GM12878 (cell line): Measurements from ENCODE around the gene TMPRSS6. TPM values are rescaled to one million over a fixed set of nuclear protein-coding genes. Genes with fewer than 3 reads are reported as not detected.

Experiments used
- ATAC-seq: fragments of 200-7000 bp; cut with Tn5 transposase; 3 replicates; pipeline ENCODE4 v1.9.1; 2020; ENCODE audit warnings: mild to moderate bottlenecking, moderate library complexity
- BruUV-seq: library from RNA; stranded (reverse); fragments of 400-500 nt; replicated peaks from 2 replicates; lab custom pipeline; 2021; lab: Mats Ljungman, UMichigan
- CTCF ChIA-PET: fragments of 300-600 bp; sonication (Branson Sonifier 250); formaldehyde crosslinking; extraction: SDS; loops from one replicate; lab custom pipeline; 2021; ENCODE audit warnings: inconsistent platforms; lab: Yijun Ruan, JAX
- POLR2A ChIA-PET: fragments of 350-600 bp; formaldehyde crosslinking; extraction: SDS; loops from one replicate; lab custom pipeline; 2021; ENCODE audit warnings: inconsistent platforms; lab: Charles Lee
- RAD21 ChIA-PET: fragments of 300-600 bp; sonication (Branson Sonifier 250); formaldehyde crosslinking; loops from one replicate; lab custom pipeline; 2023; ENCODE audit warnings: antibody characterized with exemption; ENCODE audit not compliant: unreplicated experiment; lab: Charles Lee
- SMC1A ChIA-PET: fragments of 300-600 bp; sonication (Branson Sonifier 250); formaldehyde crosslinking; loops from one replicate; lab custom pipeline; 2023; ENCODE audit not compliant: unreplicated experiment, uncharacterized antibody; lab: Charles Lee
- DNase-seq: peaks from one replicate; pipeline ENCODE4 v3.0.0-alpha.2; 2011; ENCODE audit warnings: low read depth, low spot score
- FAIRE-seq: peaks from 3 replicates; lab custom pipeline; 2011; peaks lifted over from hg19 to GRCh38; lab: Jason Lieb, UNC
- H2AFZ ChIP-seq: 2 replicates; pipeline ENCODE4 v1.6.0; 2011; ENCODE audit warnings: low read depth, low read length, control low read depth; ENCODE audit not compliant: control insufficient read depth
- H3K27ac ChIP-seq: 2 replicates; pipeline ENCODE4 v1.5.1; 2011; ENCODE audit warnings: control low read depth; ENCODE audit not compliant: control insufficient read depth, insufficient read depth
- H3K27me3 ChIP-seq, 2 experiments: replicated peaks in 1 of 2; 2 replicates each; pipeline versions ENCODE4 v1.6.0 to v1.6.1; 2011; ENCODE audit warnings: low read length in 1 of 2; ENCODE audit not compliant: control insufficient read depth in 2 of 2, insufficient read depth in 2 of 2
- H3K36me3 ChIP-seq, 2 experiments: 2 replicates each; pipeline ENCODE4 v1.5.1; 2011; ENCODE audit warnings: low read length in 1 of 2; ENCODE audit not compliant: control insufficient read depth in 2 of 2, insufficient read depth in 2 of 2
- H3K4me1 ChIP-seq: 2 replicates; pipeline ENCODE4 v1.6.1; 2011; ENCODE audit warnings: mild to moderate bottlenecking, low read length, moderate library complexity, mixed read lengths; ENCODE audit not compliant: control insufficient read depth, insufficient read depth
- H3K4me2 ChIP-seq: 2 replicates; pipeline ENCODE4 v1.6.0; 2011; ENCODE audit warnings: control low read depth; ENCODE audit not compliant: control insufficient read depth, insufficient read depth
- H3K4me3 ChIP-seq: fragments of 200-600 bp; sonication (generic); 2 replicates; pipeline ENCODE4 v1.5.1; 2016
- H3K79me2 ChIP-seq: 2 replicates; pipeline ENCODE4 v1.6.0; 2011; ENCODE audit warnings: low read length; ENCODE audit not compliant: control insufficient read depth, insufficient read depth
- H3K9ac ChIP-seq: 2 replicates; pipeline ENCODE4 v1.8.0; 2011; ENCODE audit warnings: low read length, control low read depth, mixed read lengths; ENCODE audit not compliant: control insufficient read depth, insufficient read depth
- H3K9me3 ChIP-seq: replicated peaks from 3 replicates; pipeline ENCODE4 v1.5.1; 2011; ENCODE audit warnings: mild to moderate bottlenecking, low read length; ENCODE audit not compliant: control insufficient read depth, insufficient read depth
- H4K20me1 ChIP-seq: 2 replicates; pipeline ENCODE4 v1.6.0; 2011; ENCODE audit not compliant: control insufficient read depth, insufficient read depth
- ATF7 ChIP-seq: fragments of 450-650 bp; IDR thresholded peaks from 2 replicates; pipeline ENCODE4 v1.6.1; 2016; ENCODE audit warnings: low read depth, mild to moderate bottlenecking
- BCL11A ChIP-seq: IDR thresholded peaks from 2 replicates; pipeline ENCODE4 v1.6.1; 2011; ENCODE audit warnings: low read depth, low read length
- BCLAF1 ChIP-seq: fragments of 450-650 bp; IDR thresholded peaks from 2 replicates; pipeline ENCODE4 v1.6.1; 2017; ENCODE audit warnings: antibody characterized with exemption, mild to moderate bottlenecking, moderate library complexity
- JUND ChIP-seq: IDR thresholded peaks from 2 replicates; pipeline ENCODE4 v1.6.1; 2012; ENCODE audit warnings: low read depth, mild to moderate bottlenecking, low read length, improper control_type of control experiment, moderate library complexity
- NFYA ChIP-seq: IDR thresholded peaks from 2 replicates; pipeline ENCODE4 v1.6.1; 2011; ENCODE audit warnings: low read depth, mild to moderate bottlenecking, low read length, improper control_type of control experiment, borderline replicate concordance
- PAX8 ChIP-seq: fragments of 450-650 bp; IDR thresholded peaks from 2 replicates; pipeline ENCODE4 v1.6.1; 2017; ENCODE audit warnings: mild to moderate bottlenecking, moderate library complexity
- PBX3 ChIP-seq: IDR thresholded peaks from 2 replicates; pipeline ENCODE4 v1.6.1; 2011; ENCODE audit warnings: mild to moderate bottlenecking, low read depth, low read length, moderate library complexity; ENCODE audit not compliant: insufficient replicate concordance
- RAD21 ChIP-seq: IDR thresholded peaks from 2 replicates; pipeline ENCODE4 v1.6.1; 2011; ENCODE audit warnings: mild to moderate bottlenecking, low read depth, low read length, moderate library complexity; ENCODE audit not compliant: insufficient read depth
- RAD51 ChIP-seq: fragments of 450-650 bp; IDR thresholded peaks from 2 replicates; pipeline ENCODE4 v1.6.1; 2016; ENCODE audit warnings: moderate library complexity, mild to moderate bottlenecking, inconsistent platforms
- SKIL ChIP-seq: fragments of 450-650 bp; IDR thresholded peaks from 2 replicates; pipeline ENCODE4 v1.6.1; 2017; ENCODE audit warnings: mild to moderate bottlenecking, low read depth, inconsistent platforms; ENCODE audit not compliant: poor library complexity, severe bottlenecking
- SMARCA5 ChIP-seq: fragments of 450-650 bp; IDR thresholded peaks from 2 replicates; pipeline ENCODE4 v1.6.1; 2017; ENCODE audit warnings: mild to moderate bottlenecking
- TBL1XR1 ChIP-seq: IDR thresholded peaks from 2 replicates; pipeline ENCODE4 v1.6.1; 2012; ENCODE audit warnings: low read depth, low read length, improper control_type of control experiment
- TCF12 ChIP-seq: IDR thresholded peaks from 2 replicates; pipeline ENCODE4 v1.6.1; 2011; ENCODE audit warnings: low read depth, mild to moderate bottlenecking, low read length
- WRNIP1 ChIP-seq: IDR thresholded peaks from 2 replicates; pipeline ENCODE4 v1.6.1; 2011; ENCODE audit warnings: low read depth, low read length, improper control_type of control experiment, borderline replicate concordance
- ZBTB4 ChIP-seq: fragments of 450-650 bp; formaldehyde crosslinking; IDR thresholded peaks from 2 replicates; pipeline ENCODE4 v1.4.0; 2022; ENCODE audit warnings: mild to moderate bottlenecking, moderate library complexity
- ZNF24 ChIP-seq: fragments of 450-650 bp; IDR thresholded peaks from 2 replicates; pipeline ENCODE4 v1.6.1; 2017; ENCODE audit warnings: antibody characterized with exemption, mild to moderate bottlenecking
- ZNF622 ChIP-seq: fragments of 450-650 bp; IDR thresholded peaks from 2 replicates; pipeline ENCODE4 v1.6.1; 2017; ENCODE audit warnings: mild to moderate bottlenecking, inconsistent platforms
- WGBS: methylation state at CpG from one replicate; pipeline ENCODE4 v1.1.6; 2016; ENCODE audit warnings: low lambda C conversion rate; ENCODE audit not compliant: insufficient replicate concordance, insufficient coverage; ENCODE audit errors: missing lambda C conversion rate; 5-methylcytosine and 5-hydroxymethylcytosine counted together
- in situ Hi-C: fragments of 300-500 bp; cut with MboI; formaldehyde crosslinking; loops from 9 replicates; pipeline ENCODE4 v1.14.3; 2018; ENCODE audit warnings: mixed read lengths
- intact Hi-C: fragments of 100-400 bp; cut with micrococcal nuclease; formaldehyde crosslinking; loops from one replicate; pipeline ENCODE4 v1.14.2; 2022; ENCODE audit not compliant: unreplicated experiment
- polyA plus RNA-seq, 11 experiments: library from polyadenylated mRNA; depleted of rRNA in 4 of 11; unstranded in 6 of 11; stranded (reverse) in 5 of 11; fragments of >200 nt; fragmentation: Nextera tagmentation in 4 of 11; fragmentation: Illumina TruSeq in 1 of 11; extraction: Ambion mirVana in 4 of 11; extraction: Trizol in 1 of 11; gene quantifications; 1 replicate in 1 of 11; 2 replicates in 10 of 11; pipeline versions ENCODE4 v1.2.1 to v1.2.3, GENCODE V29; 2011 to 2016; ENCODE audit warnings: inconsistent platforms in 2 of 11, missing spikeins in 2 of 11, low read depth in 1 of 11
- total RNA-seq, 4 experiments: library from RNA; depleted of rRNA in 3 of 4; stranded (reverse); fragments of >200 nt in 3 of 4; fragmentation: Illumina TruSeq in 1 of 4; extraction: Trizol in 1 of 4; gene quantifications; 2 replicates each; pipeline versions ENCODE4 v1.2.1 to v1.2.3, GENCODE V29; 2013 to 2021

Gene TMPRSS6
- total and polyA plus RNA-seq, 10 of the 15 experiments (the other 5 are each of a cell fraction or from before 2014, with no cell fraction given) = 0.06 to 0.69 (median 0.19) TPM; not detected in 6

GRCh38 chr22:37057226-37057625 lies 52.3 kb downstream of the TMPRSS6 start:
- BruUV-seq = no TSS peak

More at GRCh38 chr22:37057226-37057625, 52.3 kb downstream of the TMPRSS6 start:
- WGBS = 74% methylated on average over 6 of the region's 9 CpGs
- Histone ChIP-seq H3K4me1 (peaks cover 11% of the 10 kb centered on the region), H4K20me1 (no peaks in the 10 kb centered on the region), H3K27ac (no peak overlapping the region), H3K4me3 (no peak overlapping the region), H3K79me2 (no peaks in the 10 kb centered on the region), H3K9ac (no peak overlapping the region), H3K27me3 (no peaks in the 10 kb centered on the region), H2AFZ (no peak overlapping the region), H3K36me3 (peaks cover 0 to 2% of the 10 kb centered on the region in 2 experiments; a peak in 2 of 4 replicates), H3K4me2 (no peak overlapping the region), H3K9me3 (no peaks in the 10 kb centered on the region)
- no peak for TF ChIP-seq ZNF24
- no peak for TF ChIP-seq SKIL
- TF ChIP-seq ZNF622 = no peak
- no peak for TF ChIP-seq RAD51
- TF ChIP-seq ATF7 = no peak
- no peak for TF ChIP-seq BCL11A
- TF ChIP-seq TCF12 = no peak
- TF ChIP-seq ZBTB4 (CRISPR knock-in tag) = no peak
- no peak for TF ChIP-seq WRNIP1
- no peak for TF ChIP-seq JUND
- no peak for TF ChIP-seq PAX8
- TF ChIP-seq NFYA = no peak
- TF ChIP-seq BCLAF1 = no peak
- TF ChIP-seq SMARCA5 = no peak
- TF ChIP-seq TBL1XR1 = no peak
- TF ChIP-seq PBX3 = no peak
- no peak for TF ChIP-seq RAD21
- ChIA-PET POLR2A (no interaction called here), SMC1A (no interaction called here), CTCF (no interaction called here), RAD21 (no interaction called here)
- FAIRE-seq (no peak), DNase-seq (no peak), ATAC-seq (no peak)
- in situ Hi-C loops (no loop called here), intact Hi-C loops (no loop called here)
